ENCODE data around the gene LRRTM4. TPM values are rescaled to one million over a fixed set of nuclear protein-coding genes. Genes with fewer than 3 reads are reported as not detected.

The LRRTM4 gene
- total RNA-seq, 4 donors from 2014 or later: 0.09 to 1.1 (median 0.61) TPM

DNA sequence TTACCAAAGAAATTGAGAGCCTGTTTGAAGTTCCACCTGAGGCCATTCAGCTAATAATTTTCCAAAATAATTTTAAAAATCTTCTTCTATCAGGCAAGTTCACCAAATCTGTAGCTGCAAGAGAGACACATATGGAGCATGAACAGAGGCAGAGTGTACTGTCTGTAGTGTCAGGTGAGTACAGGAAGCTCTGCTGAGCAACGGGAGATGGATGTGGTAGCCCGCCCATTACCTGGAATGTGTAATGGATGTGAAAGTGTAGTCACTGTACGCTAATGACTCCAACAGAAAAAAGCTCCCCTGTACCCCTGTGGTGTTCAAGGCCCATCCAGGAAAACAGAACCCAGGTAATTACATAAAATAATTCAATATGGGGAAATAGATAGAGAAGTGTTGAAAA lies 311.5 kb downstream of the LRRTM4 start:
- H3K27me3 ChIP-seq: no peaks in the 10 kb centered on the region
- no peak for TF ChIP-seq CTCF (IDR thresholded peaks at IDR 0.05 in 4 of 5, conservative IDR thresholded peaks at IDR 0.05 in 1 of 5)
- no peak for TF ChIP-seq POLR2A (IDR thresholded peaks at IDR 0.05)
- DNase-seq: no peak
- in situ Hi-C loops (cut with MboI; ENCODE audit: low sequenced_read_pairs in 4 of 4) (no loop called here), intact Hi-C loops (cut with DNase I; ENCODE audit: low total_unique reads) (no loop called here)
- no peaks in the 10 kb centered on the region for H3K36me3 ChIP-seq
- no peak for ATAC-seq
- H3K4me1 ChIP-seq: no peaks in the 10 kb centered on the region
- no peak overlapping the region for H3K4me3 ChIP-seq
- H3K27ac ChIP-seq: no peak overlapping the region
- no peaks in the 10 kb centered on the region for H3K9me3 ChIP-seq

GRCh38 chr2:77207331-77207730 lies 314.8 kb downstream of the LRRTM4 start:
- TF ChIP-seq CTCF (IDR thresholded peaks at IDR 0.05 in 4 of 5, conservative IDR thresholded peaks at IDR 0.05 in 1 of 5) (no peak), POLR2A (IDR thresholded peaks at IDR 0.05) (no peak)
- H3K4me1 ChIP-seq: no peaks in the 10 kb centered on the region
- intact Hi-C loops (cut with DNase I; ENCODE audit: low total_unique reads): no loop called here
- no peaks in the 10 kb centered on the region for H3K27me3 ChIP-seq
- DNase-seq (no peak), ATAC-seq (no peak)
- in situ Hi-C loops (cut with MboI; ENCODE audit: low sequenced_read_pairs in 4 of 4): no loop called here
- no peak overlapping the region for H3K27ac ChIP-seq
- no peaks in the 10 kb centered on the region for H3K36me3 ChIP-seq
- no peaks in the 10 kb centered on the region for H3K9me3 ChIP-seq
- H3K4me3 ChIP-seq: no peak overlapping the region

- no peak for TF ChIP-seq POLR2A (IDR thresholded peaks at IDR 0.05)
- no peak for TF ChIP-seq CTCF (IDR thresholded peaks at IDR 0.05 in 4 of 5, conservative IDR thresholded peaks at IDR 0.05 in 1 of 5)
- intact Hi-C loops (cut with DNase I; ENCODE audit: low total_unique reads): no loop called here
These were observed 320.4 kb downstream of the LRRTM4 start for GRCh38 chr2:77201755-77202154.

DNA sequence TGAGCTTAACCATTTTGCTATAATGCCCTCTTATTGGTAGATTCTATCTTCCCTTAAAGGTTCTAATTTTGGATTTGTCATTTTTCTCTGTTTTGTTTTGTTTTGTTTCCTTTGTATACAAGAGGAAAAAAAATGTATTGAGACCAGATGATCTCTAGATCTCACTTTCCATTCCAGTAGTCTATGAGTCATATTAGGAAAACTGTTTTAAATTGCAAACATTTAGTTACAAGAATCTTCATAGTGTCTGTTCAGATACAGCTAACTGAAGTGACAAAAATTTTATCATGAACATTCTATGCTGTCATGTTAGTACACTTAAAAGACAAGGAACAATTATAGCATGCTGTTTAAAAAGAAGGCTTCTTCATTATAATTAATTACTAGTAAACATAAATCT lies 322.8 kb downstream of the LRRTM4 start:
- Histone ChIP-seq H3K27me3 (no peaks in the 10 kb centered on the region), H3K9me3 (no peaks in the 10 kb centered on the region), H3K27ac (no peak overlapping the region), H3K36me3 (no peaks in the 10 kb centered on the region), H3K4me3 (no peak overlapping the region), H3K4me1 (no peaks in the 10 kb centered on the region)
- in situ Hi-C loops (cut with MboI; ENCODE audit: low sequenced_read_pairs in 4 of 4) (no loop called here), intact Hi-C loops (cut with DNase I; ENCODE audit: low total_unique reads) (no loop called here)
- TF ChIP-seq CTCF (IDR thresholded peaks at IDR 0.05 in 4 of 5, conservative IDR thresholded peaks at IDR 0.05 in 1 of 5) (no peak), POLR2A (IDR thresholded peaks at IDR 0.05) (no peak)
- DNase-seq: no peak
- ATAC-seq: no peak

More at GRCh38 chr2:77201755-77202154, 320.4 kb downstream of the LRRTM4 start:
- H3K9me3 ChIP-seq: no peaks in the 10 kb centered on the region
- DNase-seq (no peak), ATAC-seq (no peak)
- in situ Hi-C loops (cut with MboI; ENCODE audit: low sequenced_read_pairs in 4 of 4): no loop called here
- H3K4me3 ChIP-seq: no peak overlapping the region
- H3K36me3 ChIP-seq: no peaks in the 10 kb centered on the region
- no peaks in the 10 kb centered on the region for H3K4me1 ChIP-seq
- no peaks in the 10 kb centered on the region for H3K27me3 ChIP-seq
- no peak overlapping the region for H3K27ac ChIP-seq

GRCh38 chr2:77193858-77194448 lies 328.2 kb downstream of the LRRTM4 start:
- Histone ChIP-seq H3K27me3 (no peaks in the 10 kb centered on the region), H3K4me3 (no peak overlapping the region), H3K4me1 (no peaks in the 10 kb centered on the region), H3K27ac (no peak overlapping the region), H3K9me3 (no peaks in the 10 kb centered on the region), H3K36me3 (no peaks in the 10 kb centered on the region)
- DNase-seq: no peak
- ATAC-seq: no peak
- in situ Hi-C loops (cut with MboI; ENCODE audit: low sequenced_read_pairs in 4 of 4): no loop called here
- intact Hi-C loops (cut with DNase I; ENCODE audit: low total_unique reads): no loop called here
- TF ChIP-seq POLR2A (IDR thresholded peaks at IDR 0.05) (no peak), CTCF (IDR thresholded peaks at IDR 0.05 in 4 of 5, conservative IDR thresholded peaks at IDR 0.05 in 1 of 5) (no peak)

All from gastrocnemius medialis (tissue), 4 donors.